Thyroid gland (tissue), 4 donors: Measurements from ENCODE around the gene C17orf113.

Experiments
- POLR2A ChIP-seq, 2 donors: fragments of 450-650 bp; IDR thresholded peaks; one replicate each; pipeline ENCODE4 v1.6.1; 2017; ENCODE audit warnings: antibody characterized with exemption in 2 of 2, mild to moderate bottlenecking in 2 of 2, moderate library complexity in 1 of 2
- TF ChIP-seq, protein P1 (sequence below), 6 experiments: fragments of 200-600 bp in 3 of 6; fragments of 450-650 bp in 3 of 6; sonication (generic) in 3 of 6; IDR thresholded peaks; one replicate each; pipeline ENCODE4 v1.5.1; 2016 to 2019; ENCODE audit warnings: antibody characterized with exemption in 6 of 6, mild to moderate bottlenecking in 2 of 6, inconsistent platforms in 1 of 6, moderate library complexity in 1 of 6

GRCh38 chr17:42002792-42003301 lies 47.6 kb downstream of the C17orf113 start:
- TF ChIP-seq, protein P1, sequence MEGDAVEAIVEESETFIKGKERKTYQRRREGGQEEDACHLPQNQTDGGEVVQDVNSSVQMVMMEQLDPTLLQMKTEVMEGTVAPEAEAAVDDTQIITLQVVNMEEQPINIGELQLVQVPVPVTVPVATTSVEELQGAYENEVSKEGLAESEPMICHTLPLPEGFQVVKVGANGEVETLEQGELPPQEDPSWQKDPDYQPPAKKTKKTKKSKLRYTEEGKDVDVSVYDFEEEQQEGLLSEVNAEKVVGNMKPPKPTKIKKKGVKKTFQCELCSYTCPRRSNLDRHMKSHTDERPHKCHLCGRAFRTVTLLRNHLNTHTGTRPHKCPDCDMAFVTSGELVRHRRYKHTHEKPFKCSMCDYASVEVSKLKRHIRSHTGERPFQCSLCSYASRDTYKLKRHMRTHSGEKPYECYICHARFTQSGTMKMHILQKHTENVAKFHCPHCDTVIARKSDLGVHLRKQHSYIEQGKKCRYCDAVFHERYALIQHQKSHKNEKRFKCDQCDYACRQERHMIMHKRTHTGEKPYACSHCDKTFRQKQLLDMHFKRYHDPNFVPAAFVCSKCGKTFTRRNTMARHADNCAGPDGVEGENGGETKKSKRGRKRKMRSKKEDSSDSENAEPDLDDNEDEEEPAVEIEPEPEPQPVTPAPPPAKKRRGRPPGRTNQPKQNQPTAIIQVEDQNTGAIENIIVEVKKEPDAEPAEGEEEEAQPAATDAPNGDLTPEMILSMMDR (IDR thresholded peaks at IDR 0.05), result no peak
- no peak for TF ChIP-seq POLR2A (IDR thresholded peaks at IDR 0.05)
